NK-92 treated with Interleukin-12 subunit alpha and Interleukin-12 subunit beta, amount 100 ng/mL, for 24 hours (cell line): Measurements from ENCODE around the gene CEP170B.
"Not testable (repeated sequence)": the region's sequence is repeated elsewhere in the genome, so short reads cannot be mapped to it uniquely, and the experiment has no call there.

Source experiments
- DNase-seq: peaks from one replicate; lab custom pipeline; 2025; lab: John Stamatoyannopoulos, UW

Gene CEP170B

DNA sequence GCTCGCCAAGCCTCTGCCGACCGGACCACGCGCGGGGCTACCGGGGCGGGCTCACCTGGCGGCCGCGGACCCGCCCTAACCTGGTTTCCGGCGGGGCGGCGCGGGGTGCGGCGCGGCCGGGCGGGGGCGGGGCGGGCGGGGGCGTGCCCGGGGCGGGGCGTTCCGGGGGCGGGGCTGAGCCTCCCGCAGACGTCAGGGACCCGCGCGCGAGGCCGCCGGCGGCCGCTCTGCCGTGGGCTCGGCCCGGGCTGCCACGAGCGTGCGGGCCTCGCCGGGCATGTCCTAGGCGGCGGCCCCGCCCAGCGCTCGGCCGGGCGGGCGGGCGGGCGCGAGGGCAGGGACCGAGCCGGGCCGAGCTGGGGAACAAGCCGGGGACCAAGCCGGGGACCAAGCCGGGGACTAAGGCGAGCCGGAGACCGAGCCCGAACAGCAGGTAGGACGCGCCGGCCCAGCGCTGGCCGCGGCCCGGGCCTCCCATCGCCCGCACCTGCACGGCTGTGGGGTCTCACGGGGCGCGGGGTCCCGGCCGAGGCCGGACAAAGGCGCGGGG, at the start of gene CEP170B:
CEP170B (plus strand) TSS at position 188 of the 550 bp plus-strand sequence. CDS start 3,183 bp downstream, outside the sequence.
- no peak for DNase-seq

DNA sequence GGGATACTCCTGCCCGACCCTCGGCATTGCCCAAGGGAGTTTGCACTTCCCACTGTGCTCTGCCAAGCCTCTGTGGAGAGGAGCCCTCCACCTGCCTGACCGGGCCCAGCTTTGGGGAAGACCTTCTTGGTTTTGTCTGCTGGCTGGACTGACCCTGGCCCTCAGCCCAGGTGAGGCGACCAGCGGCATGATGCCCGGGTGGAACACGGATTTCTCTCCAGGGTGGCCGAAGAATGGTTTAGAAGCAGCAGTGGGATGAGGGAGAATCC, 48.5 kb upstream of the CEP170B start:
- DNase-seq = no peak

DNA sequence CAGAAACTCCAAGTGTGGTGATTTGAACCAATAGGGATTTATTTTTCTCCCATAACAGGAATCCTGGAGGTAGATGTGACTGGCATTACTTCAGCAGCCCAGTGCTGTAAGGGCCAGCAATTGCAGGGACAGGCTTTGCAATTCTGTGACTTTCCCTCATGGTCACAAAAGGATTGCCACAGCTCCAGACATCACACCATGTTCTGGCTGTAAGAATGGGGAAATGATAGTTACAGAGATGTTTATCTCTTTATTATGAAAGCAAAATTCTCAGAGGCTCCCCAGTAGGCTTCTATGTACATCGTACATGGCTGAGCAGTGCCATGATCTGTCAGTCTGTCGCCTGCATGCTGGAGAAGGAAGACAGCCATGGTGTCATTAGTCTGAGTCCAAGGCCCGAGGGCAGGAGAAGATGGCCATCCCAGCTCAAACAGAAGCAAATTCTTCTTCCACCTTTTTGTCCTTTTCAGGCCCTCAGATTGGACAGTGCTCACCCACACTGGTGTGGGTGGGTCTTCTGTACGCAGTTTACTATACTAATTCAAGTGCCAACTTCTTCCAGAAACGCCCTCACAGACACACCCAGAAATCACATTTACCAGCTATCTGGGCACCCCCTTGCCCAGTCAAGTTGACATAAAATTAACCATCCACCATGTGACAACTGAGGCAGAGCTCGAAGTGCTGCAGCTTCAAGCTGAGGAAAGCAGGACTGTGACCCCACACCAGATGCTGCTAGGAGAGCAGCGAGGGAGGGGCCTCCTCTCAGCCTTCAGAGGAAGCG, 46.9 kb upstream of the CEP170B start:
- DNase-seq = no peak

DNA sequence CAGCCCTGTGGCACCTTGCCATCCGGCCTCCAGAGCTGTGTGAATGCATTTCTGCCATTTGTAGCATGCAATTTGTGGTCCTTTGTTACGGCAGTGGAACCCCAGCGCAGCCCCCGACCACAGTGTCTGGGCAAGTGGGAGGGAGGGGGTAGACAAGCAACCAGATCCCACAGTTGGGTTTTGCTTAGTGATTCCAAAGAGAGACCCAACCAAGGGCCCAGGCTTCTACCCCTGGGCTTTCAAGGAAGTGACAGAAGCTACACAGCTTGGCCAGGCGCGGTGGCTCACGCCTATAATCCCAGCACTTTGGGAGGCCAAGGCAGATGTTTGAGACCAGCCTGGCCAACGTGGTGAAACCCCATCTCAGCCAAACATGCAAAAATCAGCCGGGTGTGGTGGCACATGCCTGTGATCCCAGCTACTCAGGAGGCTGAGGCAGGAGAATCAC, 46.3 kb upstream of the CEP170B start:
- DNase-seq = no peak

DNA sequence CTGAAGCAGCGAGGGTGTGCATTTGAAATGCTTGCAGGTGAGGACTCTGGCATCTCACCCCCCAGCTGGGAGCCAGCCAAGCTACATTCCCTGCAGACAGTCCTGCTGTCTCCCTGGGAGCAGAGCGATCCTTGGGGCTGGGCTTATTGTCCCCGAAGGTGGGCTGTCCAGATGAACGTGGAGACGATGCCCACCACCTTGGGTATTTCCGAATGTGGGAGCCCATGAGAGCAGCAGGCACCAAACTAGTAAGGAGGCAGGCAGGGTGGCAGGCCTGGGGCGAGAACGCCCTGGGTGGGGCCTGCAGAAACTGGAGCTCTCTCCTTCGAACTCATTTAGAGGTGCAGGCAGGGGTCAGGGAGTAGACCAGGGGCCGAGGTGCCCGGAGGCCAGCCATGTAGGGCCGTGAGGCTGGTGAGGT, 45.7 kb upstream of the CEP170B start:
- DNase-seq = no peak

DNA sequence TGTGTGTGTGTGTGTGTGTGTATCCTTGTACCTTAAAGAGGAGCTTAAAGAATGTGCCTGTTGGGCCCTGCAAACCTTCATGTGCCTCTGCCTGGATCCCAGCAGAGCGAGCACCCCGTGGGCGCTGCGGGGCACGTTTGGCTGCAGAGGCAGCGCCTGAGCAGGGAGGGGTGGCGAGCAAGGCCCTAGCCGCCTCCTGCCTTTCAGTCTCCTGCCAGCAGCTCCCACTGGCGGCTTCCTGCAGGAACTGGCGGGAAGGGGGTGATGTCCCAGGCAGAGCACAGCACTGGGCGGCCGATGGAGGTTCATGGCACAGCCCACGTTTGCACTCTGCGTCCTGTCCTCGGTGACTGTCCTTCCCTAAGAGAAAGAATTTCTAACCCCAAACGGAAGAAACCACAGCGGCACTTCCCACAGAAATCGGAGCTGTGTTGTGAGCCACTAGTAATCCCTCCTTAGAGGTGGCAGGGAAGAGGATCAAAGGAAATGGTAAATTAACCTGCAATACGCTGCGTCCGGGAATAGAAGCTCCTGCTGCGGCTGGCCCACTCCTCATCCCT, 44.3 kb upstream of the CEP170B start:
- DNase-seq = no peak

DNA sequence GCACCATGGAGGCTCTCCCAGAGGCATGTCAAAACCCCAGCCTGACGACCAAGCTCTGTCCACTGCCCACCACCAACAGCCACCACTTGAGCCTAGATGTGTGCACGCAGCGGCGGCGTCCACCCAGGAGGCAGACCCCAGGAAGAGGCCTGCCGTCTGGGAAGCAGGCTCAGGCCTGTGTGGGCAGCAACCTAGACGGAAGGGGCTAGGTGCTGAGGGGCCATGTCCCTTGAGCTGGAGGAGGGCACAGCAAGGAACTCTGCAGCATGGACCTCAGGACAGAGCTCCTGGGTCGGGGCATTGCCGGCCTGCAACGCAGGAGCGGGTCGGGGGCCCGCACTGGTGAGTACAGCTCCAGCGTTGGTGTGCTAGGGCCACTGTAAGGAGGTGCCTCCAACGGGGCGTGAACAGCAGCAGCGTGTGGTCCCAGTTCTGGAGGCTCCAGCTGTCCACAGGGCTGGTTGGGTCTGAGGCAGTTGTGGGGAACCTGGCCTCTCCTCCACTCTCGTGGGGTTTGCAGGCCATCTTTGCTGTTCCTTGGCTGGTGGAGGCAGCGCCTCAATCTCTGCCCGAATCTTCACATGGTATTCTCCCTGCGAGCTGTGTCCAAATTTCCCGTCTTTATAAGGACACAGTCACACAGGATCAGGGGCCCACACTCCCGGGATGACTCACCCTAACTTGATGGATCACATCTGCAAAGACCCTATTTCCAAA, 43.7 kb upstream of the CEP170B start:
- DNase-seq = no peak

DNA sequence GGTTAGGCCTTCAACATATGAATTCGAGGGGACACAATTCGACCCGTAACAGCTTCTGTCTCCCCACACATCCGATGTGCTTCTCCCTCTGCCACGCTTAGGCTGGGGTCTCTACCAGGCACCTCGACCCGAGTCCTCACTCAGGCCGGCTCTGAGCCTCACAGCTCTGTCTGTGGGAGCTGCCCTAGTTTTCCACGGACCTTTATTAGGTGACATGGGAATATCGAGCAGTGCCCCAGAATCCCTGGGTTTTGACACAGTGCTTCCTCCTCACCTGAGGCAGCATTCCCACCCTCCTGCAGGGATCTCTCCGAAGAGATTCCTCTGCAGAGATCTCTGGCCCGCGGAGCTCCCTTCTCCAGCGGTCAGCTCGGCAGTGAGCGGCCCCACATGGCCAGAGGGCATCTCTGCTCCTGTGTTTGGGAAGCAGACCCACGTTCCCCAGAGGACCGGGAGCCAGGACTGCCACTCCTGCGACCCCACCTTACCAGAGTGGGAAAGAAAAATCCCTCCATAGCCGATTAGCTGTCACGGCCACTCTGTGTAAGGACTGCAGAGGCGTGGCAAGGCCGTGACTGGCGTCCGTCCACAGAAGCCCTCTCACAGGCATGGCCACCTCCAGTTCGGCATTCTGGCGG, 43.0 kb upstream of the CEP170B start:
- DNase-seq = no peak

DNA sequence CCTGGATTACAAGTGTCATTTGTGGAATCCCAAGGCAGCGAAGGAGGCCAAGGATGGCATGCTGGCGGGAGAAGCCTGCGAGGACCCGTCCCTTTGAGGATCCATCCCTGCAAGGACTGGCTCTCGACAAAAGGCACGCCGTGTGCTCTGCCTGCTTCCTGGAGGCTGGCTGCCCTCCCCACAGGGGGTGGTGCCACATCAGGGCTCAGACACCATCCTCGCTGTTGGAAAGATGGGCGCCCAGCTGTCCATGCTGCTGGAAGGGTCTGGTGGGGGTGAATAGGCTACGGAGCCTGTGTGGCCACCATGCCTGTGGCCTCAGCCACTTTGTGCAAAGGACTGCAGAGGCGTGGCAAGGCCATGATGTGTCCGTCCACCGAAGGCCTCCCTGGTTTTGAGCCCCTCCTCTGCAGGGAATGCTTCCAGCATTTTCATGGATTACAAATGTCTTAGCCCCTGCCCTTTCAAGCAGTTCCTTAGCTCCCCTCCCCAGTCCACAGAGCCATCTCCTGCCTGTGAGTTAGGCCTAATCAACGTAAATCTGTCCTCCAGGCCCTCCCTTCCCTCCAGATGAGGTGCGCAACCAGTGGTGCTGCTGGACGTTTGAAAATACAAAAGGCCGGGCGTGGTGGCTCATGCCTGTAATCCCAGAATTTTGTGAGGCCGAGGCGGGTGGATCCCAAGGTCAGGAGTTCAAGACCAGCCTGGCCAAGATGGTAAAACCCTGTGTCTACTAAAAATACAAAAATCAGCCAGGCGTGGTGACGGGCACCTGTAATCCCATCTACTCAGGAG, 42.0 kb upstream of the CEP170B start:
- no peak for DNase-seq

DNA sequence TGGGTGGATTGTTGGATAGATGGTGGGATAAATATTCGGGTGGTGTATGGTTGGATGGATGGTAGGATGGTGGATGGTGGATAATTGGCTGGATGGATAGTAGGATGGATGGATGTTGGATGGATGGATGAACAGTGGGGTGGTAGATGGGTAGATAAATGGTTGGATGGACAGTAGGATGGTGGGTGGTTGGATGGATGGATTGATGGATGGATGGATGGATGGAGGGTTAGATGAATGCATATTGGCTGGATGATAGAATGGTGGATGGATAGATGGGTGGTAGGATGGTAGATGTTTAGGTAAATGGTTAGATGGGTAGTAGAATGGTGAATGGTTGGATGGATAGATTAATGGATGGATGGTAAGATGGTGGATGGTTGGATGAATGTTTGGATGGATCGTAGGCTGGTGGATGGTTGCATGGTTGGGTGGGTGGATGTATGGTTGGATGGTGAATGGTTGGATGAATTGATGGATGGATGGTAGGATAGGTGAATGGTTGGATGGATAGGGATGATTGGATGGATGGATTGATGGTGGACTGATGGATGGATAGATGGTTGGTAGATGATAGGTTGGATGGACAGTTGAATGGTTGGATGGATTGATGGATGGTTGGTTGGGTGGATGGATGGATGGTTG, 40.6 kb upstream of the CEP170B start:
- no peak for DNase-seq

DNA sequence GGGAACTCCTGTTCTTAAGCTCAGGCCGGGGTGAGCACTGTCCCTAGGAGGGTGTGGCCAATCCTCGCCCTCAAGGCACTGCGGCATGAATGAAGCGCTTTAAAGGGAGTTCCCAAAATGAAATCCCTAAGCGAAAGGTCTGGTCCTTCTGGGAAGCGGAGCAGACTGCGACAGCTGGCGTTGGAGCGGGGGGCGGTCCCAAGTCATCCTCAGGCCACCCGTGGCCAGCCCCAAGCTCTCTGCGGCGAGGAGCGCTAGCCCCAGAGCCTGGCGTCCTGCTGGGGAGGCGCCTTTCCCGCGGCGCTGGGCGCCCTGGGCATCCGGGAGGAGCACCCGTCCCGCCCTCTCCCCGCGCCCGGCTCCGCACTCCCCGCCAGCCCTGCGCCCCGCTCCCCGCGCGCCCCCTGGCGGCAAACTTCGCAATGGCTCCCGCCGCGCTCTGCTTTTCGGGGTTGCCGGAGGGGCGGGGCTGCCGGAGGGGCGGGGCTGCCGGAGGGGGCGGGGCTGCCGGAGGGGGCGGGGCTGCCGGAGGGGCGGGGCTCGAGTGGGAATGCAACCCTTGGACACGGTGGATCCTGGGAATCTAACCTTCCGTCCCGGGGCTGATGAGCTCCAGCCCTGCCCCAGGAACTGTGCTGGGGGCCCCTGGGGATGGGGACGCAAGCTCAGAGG, 38.7 kb upstream of the CEP170B start:
- no peak for DNase-seq

DNA sequence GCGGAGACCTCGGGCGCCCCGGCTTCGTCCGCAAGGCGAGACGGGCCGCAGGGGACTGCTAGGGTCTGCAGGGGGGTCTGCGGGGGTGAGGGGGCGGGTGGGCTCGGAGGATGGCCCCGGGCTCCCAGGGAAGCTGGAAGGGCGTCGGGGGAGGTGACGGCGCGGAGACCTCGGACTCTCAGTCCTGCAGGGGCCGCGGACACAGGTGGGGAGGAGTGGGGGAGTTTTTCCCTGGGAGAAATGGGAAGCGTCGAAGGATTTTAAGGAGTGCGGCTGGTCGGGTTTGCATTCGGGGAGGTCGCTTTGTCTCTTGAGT, 38.2 kb upstream of the CEP170B start:
- no peak for DNase-seq

DNA sequence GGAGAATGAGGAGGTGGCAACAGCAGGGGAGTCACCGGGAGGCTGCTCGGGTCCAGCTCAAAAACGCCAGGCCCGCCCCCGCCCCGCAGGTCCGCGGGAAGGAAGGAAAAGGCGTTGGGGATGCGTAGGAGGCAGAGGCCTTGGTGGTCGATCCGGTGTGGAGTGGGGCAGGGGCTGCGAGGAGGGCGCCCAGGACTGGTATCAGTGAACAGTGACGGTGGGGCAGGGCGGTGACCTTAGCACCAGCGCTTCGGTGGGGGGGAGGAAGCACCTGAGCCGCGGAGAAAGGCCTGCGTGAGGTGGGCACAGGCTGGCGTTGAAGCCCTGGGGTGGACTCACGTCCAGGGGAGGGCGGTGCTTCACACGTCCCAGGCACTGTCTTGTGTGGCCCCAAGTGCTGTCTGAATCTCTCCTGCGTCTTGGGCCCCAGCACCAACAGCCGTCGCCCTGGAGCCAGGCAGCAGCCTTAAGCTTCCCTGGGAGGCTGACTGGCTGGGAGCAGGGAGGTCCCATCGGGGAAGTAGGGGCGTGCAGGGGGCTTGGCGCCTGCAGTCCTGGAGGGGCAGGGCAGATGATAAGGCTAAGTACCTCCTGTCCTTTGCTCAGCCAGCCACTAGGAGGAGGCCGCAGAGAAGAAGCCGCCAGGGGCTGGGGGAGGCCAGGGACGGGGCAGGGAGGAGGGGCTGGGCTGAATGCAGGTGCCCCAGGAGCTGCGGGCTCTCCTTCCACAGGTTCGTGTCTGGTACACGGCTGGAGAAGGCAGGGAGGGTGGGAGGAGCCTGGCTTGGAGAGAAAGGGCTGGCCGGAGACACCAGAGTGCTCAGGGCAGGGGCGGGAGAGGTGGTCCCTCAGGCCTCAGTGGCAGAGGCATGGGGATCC, 37.7 kb upstream of the CEP170B start:
- DNase-seq = no peak

DNA sequence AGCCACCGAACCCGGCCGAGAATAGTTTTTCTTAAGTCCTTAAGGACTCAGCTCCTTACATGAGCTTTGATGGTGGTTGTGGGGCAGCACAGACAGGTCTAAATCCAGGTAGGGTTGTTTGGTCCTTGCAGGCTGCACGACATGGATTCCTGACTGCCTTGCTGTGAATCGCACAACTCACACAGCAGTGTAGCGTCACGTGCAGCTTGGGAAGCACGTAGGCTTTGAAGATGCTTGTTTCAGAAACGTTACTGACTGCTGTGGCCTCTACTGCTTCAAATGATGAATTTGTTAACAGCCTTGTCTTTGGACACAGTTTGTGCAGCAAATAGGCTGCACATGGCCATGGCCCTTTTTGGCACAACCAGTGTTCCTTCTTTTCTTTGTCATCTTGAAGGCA, 34.3 kb upstream of the CEP170B start:
- DNase-seq = no peak

DNA sequence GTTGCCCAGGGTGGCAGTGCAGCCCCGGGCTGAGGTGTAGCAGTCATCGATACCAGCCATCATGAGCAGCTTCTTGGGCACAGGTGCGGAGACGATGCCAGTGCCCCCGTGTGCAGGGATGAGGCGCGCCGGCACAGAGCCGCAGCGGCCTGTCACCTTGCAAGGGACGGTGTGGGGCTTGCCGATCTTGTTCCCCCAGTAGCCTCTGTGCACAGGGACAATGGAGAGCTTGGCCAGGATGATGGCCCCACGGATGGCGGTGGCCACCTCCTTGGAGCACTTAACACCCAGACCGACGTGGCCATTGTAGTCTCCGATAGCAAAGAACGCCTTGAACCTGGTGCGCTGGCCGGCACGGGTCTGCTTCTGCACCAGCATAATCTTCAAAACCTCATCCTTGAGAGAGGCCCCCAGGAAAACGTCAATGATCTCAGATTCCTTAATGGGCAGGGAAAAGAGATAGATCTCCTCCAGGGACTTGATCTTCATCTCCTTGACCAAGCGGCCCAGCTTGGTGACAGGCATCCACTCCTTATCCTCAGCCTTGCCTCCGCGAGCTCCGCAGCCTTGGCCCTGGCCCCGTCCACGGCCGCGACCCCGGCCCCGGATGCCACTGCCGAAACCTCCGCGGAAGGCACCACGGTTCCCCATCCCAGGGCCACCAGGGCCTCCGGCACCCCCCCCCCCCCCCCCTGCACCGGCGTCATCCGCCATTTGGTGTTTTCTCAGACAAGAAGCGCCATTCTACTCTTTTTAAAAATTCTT, 28.7 kb upstream of the CEP170B start:
- DNase-seq = not testable (repeated sequence)

DNA sequence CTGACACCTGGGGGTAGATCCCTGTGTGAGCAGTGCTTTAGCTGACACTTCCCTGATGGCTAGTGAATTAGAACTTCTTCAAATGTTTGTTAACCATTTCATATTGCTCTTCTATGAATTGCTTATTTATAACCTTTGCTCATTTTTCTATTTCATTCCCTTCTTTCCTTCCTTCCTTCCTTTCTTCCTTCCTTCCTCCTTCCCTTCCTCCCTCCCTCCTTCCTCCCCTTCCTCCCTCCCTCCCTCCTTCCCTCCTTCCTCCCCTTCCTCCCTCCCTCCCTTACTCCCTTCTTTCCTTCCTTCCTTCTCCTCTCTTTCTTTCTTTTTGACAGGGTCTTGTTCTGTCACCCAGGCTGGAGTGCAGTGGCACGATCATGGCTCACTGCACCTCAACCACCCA, 23.3 kb upstream of the CEP170B start:
- DNase-seq = no peak

DNA sequence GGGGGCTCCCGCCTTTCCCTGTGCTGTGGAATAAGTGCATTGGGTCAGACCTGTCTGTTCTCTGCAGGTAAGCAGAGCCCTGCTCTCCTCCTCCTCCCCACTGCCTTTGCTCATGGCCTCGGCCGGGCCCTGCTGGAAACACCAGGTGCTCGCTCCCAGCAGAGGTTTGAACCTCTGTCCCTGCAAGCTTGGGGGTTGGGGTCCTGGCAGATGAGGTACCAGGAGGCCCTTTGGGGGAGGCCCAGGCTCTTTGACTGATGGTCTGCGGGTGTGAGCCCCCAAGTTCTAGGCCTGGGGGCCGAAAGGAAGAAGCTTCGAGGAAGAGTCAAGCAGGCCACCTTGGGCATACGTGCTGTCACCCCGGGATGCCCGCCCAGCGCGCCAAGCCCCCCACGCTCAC, 22.1 kb upstream of the CEP170B start:
- DNase-seq = no peak

DNA sequence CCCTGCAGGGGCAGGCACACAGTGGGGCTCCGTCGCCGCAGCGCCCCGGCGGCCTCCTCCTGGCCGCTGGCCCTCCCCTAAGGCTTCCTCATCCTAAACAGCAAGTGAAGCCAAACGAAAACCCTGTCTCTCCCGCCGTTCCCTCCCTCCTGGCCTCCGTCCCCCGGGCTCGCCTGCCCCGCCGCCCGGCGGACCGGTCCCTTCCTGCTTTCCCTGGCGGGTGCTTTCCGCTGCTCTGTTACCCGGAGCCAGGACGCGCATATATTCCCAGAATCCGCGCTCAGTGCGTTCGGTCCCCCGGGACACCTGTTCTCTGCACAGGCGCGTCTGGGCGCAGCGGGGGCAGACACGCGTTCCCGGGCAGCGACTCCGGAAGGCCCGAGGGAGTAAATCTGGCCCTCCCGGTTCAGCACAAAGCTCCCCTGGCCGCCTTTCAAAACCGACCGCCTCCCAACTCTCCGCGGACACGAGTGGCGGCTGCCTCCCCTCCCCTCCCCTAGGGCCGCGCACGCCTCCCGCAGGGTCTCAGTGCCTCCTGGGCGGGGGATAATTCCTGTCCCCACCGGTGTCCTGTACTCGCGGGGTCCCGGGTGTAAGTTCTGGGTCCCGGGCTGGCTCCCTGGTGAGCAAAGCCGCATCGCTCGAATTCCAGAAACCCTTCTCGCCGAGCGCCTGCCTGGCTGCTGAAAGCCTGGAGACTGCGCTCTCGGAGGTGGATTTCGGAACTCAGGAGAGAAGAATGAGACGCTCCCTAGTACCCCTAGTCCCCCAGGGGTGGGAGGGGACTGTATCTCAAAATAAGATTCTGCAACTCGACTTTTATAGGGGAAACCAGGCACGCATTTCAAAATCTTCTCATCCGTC, 21.4 kb upstream of the CEP170B start:
- no peak for DNase-seq
